Measurements from ENCODE around the gene TICRR. TPM values are rescaled to one million over a fixed set of nuclear protein-coding genes. Genes with fewer than 3 reads are reported as not detected.

Gene TICRR
- total RNA-seq = 2.3 and 2.6 TPM in 2 replicates

GRCh38 chr15:89575146-89575655 is at the start of gene TICRR:
TSS of gene TICRR (plus strand) at chr15:89575469. CDS start at chr15:89575587, 118 bp downstream.

GRCh38 chr15:89654847-89655805 is 79.9 kb downstream of the TICRR start, which contains the start of gene KIF7:
TSS of gene KIF7 (minus strand) at chr15:89655467. CDS start at chr15:89652930, 2,537 bp downstream.

Other genes with a start within 250 kb of the TICRR start
- 75.5 and 111 TPM in 2 replicates for gene POLG, start 240.6 kb upstream of the TICRR start, total RNA-seq
- gene RHCG, start 78.9 kb upstream of the TICRR start, total RNA-seq = under 0.01 and 0.09 TPM in 2 replicates
- 9.5 and 11.6 TPM in 2 replicates for gene KIF7, start 80.0 kb downstream of the TICRR start, total RNA-seq
- 0.09 and 0.18 TPM in 2 replicates for gene PLIN1, start 103.9 kb downstream of the TICRR start, total RNA-seq
- gene PEX11A, start 115.3 kb downstream of the TICRR start, total RNA-seq = 3.4 and 6.6 TPM in 2 replicates
- under 0.01 TPM in 2 replicates for gene WDR93, start 115.3 kb downstream of the TICRR start, total RNA-seq
- 0.18 and 0.66 TPM in 2 replicates for gene MESP1, start 175.8 kb downstream of the TICRR start, total RNA-seq
- gene MESP2, start 200.9 kb downstream of the TICRR start, total RNA-seq = 0.18 and 0.28 TPM in 2 replicates
- 12.9 and 34.3 TPM in 2 replicates for gene ANPEP, start 239.4 kb downstream of the TICRR start, total RNA-seq

Data from endothelial cell of coronary artery (primary cell).